PFSK-1 (cell line): ENCODE measurements around the gene GFOD1.

Source experiments
- FOXP2 ChIP-seq: optimal IDR thresholded peaks from 2 replicates; pipeline ENCODE3; 2011; ENCODE audit warnings: borderline replicate concordance, control low read depth, inconsistent platforms; ENCODE audit not compliant: insufficient read depth; ENCODE audit errors: extremely low read length, extremely low read depth
- POLR2AphosphoS5 ChIP-seq: IDR thresholded peaks from 2 replicates; pipeline ENCODE4 v1.6.1; 2012; ENCODE audit warnings: low read depth, mild to moderate bottlenecking, control low read depth, low read length, moderate library complexity
- SIN3A ChIP-seq: IDR thresholded peaks from 2 replicates; pipeline ENCODE4 v1.6.1; 2012; ENCODE audit warnings: mild to moderate bottlenecking, low read length, moderate library complexity, borderline replicate concordance; ENCODE audit not compliant: insufficient read depth
- TAF1 ChIP-seq: IDR thresholded peaks from 2 replicates; pipeline ENCODE4 v1.6.1; 2012; ENCODE audit warnings: low read length, control low read depth, borderline replicate concordance; ENCODE audit not compliant: insufficient read depth
- TF ChIP-seq, protein P1 (sequence below), 2 experiments: IDR thresholded peaks; 2 replicates each; pipeline versions ENCODE4 v1.6.1 to v1.8.0; 2011 to 2012; ENCODE audit warnings: low read depth in 2 of 2, low read length in 2 of 2, control low read depth in 1 of 2, inconsistent platforms in 1 of 2, mild to moderate bottlenecking in 1 of 2, moderate library complexity in 1 of 2; ENCODE audit not compliant: insufficient read depth in 1 of 2

DNA sequence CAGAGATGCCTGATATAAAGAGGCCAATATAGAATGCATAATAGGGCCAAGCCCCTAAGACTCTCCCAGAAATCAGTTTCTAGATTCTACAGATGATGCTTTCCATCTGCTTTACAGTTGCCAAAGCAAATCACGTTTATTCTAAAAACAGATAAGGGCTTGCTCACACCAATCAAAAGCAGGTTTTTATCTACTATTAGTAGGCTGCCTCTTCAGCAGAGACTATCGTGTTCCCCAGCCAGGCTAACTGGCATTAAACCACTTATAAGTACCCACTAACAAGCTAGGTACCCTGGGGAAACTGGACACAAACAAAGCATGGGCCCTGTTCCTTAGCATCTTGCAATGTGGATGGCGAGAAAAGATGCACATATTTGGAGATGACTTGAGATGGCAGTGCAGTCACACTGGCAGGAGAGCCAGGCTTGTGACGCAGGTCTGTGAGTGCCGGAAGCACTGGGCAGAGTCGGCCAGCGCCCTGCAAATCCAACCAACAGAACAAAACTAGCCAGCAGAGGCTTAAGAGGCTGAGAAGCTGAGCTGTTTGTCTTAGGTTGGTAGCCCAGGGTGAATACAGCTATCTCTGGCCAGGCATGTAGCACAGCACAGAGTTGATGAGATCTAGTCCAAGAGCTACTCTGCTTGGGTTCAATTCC is 73.4 kb downstream of the GFOD1 start:
- TF ChIP-seq, protein P1, sequence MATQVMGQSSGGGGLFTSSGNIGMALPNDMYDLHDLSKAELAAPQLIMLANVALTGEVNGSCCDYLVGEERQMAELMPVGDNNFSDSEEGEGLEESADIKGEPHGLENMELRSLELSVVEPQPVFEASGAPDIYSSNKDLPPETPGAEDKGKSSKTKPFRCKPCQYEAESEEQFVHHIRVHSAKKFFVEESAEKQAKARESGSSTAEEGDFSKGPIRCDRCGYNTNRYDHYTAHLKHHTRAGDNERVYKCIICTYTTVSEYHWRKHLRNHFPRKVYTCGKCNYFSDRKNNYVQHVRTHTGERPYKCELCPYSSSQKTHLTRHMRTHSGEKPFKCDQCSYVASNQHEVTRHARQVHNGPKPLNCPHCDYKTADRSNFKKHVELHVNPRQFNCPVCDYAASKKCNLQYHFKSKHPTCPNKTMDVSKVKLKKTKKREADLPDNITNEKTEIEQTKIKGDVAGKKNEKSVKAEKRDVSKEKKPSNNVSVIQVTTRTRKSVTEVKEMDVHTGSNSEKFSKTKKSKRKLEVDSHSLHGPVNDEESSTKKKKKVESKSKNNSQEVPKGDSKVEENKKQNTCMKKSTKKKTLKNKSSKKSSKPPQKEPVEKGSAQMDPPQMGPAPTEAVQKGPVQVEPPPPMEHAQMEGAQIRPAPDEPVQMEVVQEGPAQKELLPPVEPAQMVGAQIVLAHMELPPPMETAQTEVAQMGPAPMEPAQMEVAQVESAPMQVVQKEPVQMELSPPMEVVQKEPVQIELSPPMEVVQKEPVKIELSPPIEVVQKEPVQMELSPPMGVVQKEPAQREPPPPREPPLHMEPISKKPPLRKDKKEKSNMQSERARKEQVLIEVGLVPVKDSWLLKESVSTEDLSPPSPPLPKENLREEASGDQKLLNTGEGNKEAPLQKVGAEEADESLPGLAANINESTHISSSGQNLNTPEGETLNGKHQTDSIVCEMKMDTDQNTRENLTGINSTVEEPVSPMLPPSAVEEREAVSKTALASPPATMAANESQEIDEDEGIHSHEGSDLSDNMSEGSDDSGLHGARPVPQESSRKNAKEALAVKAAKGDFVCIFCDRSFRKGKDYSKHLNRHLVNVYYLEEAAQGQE (IDR thresholded peaks at IDR 0.05; ENCODE audit: insufficient read depth in 1 of 2, low read depth in 2 of 2, low read length in 2 of 2), result no peak
- no peak for TF ChIP-seq POLR2AphosphoS5
- no peak for TF ChIP-seq TAF1
- TF ChIP-seq SIN3A, result no peak
- TF ChIP-seq FOXP2, result no peak
